ENCODE results near the gene GPSM1.

GRCh38 chr9:136314944-136315343 lies 12.4 kb upstream of the GPSM1 start:
- TF ChIP-seq ZBTB9 (CRISPR knock-in tag; IDR thresholded peaks at IDR 0.05) (no peak), PATZ1 (CRISPR knock-in tag; IDR thresholded peaks at IDR 0.05; ENCODE audit: borderline replicate concordance) (no peak), ZNF407 (IDR thresholded peaks at IDR 0.05; ENCODE audit: low read depth) (no peak), CTCF (IDR thresholded peaks at IDR 0.05 in 2 of 3, conservative IDR thresholded peaks at IDR 0.05 in 1 of 3; ENCODE audit: insufficient read depth in 2 of 3, low read depth in 1 of 3, low read length in 3 of 3) (no peak), FOXJ3 (CRISPR knock-in tag; IDR thresholded peaks at IDR 0.05) (no peak), PRPF4 (IDR thresholded peaks at IDR 0.05; ENCODE audit: insufficient read depth, low read depth, low read length, poor library complexity, severe bottlenecking) (no peak), CBFB (CRISPR knock-in tag; IDR thresholded peaks at IDR 0.05) (no peak), HBP1 (CRISPR knock-in tag; IDR thresholded peaks at IDR 0.05) (no peak), ZFP36 (IDR thresholded peaks at IDR 0.05; ENCODE audit: low read depth, low read length, partially characterized antibody) (no peak), BACH1 (tag; IDR thresholded peaks at IDR 0.05) (no peak), CBX5 (IDR thresholded peaks at IDR 0.05; ENCODE audit: borderline replicate concordance, low read depth) (no peak), KAT8 (IDR thresholded peaks at IDR 0.05; ENCODE audit: low read depth) (no peak), TCFL5 (CRISPR knock-in tag; conservative IDR thresholded peaks at IDR 0.05) (no peak)

All from K562 (cell line).